ENCODE results near the gene USH2A. TPM values are rescaled to one million over a fixed set of nuclear protein-coding genes. Genes with fewer than 3 reads are reported as not detected.

Gene USH2A
- total RNA-seq, 2 experiments from 2014 or later, result not detected

DNA sequence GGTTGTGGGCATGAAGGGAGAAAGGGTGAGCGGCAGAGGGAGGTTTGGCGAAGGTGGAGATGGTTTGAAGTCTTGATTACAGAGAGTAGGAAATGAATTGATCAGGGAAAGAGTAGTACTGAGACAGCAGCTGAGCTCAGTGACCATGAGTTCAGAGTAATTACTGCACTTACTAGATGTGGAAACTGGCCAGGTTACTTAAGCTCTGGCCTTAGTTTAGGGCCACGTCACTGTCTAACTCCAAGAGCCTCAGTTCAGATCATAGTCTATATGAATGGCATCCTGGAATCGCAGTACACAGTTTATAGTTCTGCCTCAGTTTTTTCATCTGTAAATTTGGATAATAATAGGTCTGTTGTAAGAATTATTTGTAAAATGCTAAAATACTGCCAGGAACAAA is 778.1 kb downstream of the USH2A start:
- no peaks in the 10 kb centered on the region for H3K4me1 Mint-ChIP-seq (ENCODE audit: low read depth)
- TF ChIP-seq, protein P1, sequence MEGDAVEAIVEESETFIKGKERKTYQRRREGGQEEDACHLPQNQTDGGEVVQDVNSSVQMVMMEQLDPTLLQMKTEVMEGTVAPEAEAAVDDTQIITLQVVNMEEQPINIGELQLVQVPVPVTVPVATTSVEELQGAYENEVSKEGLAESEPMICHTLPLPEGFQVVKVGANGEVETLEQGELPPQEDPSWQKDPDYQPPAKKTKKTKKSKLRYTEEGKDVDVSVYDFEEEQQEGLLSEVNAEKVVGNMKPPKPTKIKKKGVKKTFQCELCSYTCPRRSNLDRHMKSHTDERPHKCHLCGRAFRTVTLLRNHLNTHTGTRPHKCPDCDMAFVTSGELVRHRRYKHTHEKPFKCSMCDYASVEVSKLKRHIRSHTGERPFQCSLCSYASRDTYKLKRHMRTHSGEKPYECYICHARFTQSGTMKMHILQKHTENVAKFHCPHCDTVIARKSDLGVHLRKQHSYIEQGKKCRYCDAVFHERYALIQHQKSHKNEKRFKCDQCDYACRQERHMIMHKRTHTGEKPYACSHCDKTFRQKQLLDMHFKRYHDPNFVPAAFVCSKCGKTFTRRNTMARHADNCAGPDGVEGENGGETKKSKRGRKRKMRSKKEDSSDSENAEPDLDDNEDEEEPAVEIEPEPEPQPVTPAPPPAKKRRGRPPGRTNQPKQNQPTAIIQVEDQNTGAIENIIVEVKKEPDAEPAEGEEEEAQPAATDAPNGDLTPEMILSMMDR (IDR thresholded peaks at IDR 0.05), result no peak

DNA sequence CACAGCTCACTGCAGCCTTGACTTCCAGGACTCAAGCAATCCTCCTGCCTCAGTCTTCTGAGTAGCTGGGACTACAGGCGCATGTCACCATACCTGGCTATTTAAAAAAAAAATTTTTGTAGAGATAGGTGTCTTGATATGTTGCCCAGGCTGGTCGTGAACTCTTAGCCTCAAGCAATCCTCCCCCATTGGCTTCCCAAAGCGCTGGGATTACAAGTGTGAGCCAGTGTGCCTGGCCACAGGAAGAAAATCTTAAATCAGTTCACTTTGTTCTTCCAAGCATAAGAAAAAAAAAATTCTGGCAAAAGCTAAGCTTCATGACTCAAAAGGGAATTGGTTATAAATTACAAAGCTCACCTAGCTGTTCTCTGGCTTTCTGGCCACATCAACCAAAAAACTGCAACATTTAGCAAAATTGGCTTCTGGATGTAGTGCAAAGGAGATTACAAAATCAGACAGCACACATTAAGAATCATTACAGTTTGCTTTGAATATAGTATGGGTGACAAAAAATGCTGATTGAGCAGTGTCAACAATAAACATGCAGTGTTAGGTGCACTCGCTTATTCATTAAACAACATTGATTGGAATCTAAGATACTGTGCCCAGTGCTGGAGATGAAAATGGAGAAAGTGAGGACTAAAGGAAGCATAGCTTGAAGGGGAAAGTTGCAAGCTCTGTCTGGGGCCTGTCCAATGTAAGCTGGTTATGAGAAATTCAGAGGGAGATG is 779.5 kb downstream of the USH2A start:
- H3K36me3 Mint-ChIP-seq (ENCODE audit: low read depth), result no peaks in the 10 kb centered on the region
- H3K9me3 Mint-ChIP-seq, result no peaks in the 10 kb centered on the region
- intact Hi-C loops (cut with micrococcal nuclease), result no loop called here
- no peaks in the 10 kb centered on the region for H3K4me1 Mint-ChIP-seq (ENCODE audit: low read depth)
- DNase-seq (no peak), ATAC-seq (no peak)
- ChIA-PET POLR2A (no interaction called here), CTCF (no interaction called here)
- H3K4me3 Mint-ChIP-seq, result no peak overlapping the region
- no peak overlapping the region for H3K27ac Mint-ChIP-seq
- TF ChIP-seq, protein P1 (IDR thresholded peaks at IDR 0.05), result no peak
- H3K27me3 Mint-ChIP-seq, result no peaks in the 10 kb centered on the region

More for the DNA sequence above, 778.1 kb downstream of the USH2A start:
- POLR2A ChIA-PET, result no interaction called here
- DNase-seq (no peak), ATAC-seq (no peak)
- Mint-ChIP-seq H3K27ac (no peak overlapping the region), H3K27me3 (no peaks in the 10 kb centered on the region), H3K9me3 (no peaks in the 10 kb centered on the region), H3K36me3 (ENCODE audit: low read depth) (no peaks in the 10 kb centered on the region), H3K4me3 (no peak overlapping the region)
- intact Hi-C loops (cut with micrococcal nuclease), result no loop called here
- CTCF ChIA-PET, result interaction anchor here (1.0 kb wide), 1 partner anchor 10 kb away, joined by 3 read pairs; no protein-coding TSS in a partner anchor

DNA sequence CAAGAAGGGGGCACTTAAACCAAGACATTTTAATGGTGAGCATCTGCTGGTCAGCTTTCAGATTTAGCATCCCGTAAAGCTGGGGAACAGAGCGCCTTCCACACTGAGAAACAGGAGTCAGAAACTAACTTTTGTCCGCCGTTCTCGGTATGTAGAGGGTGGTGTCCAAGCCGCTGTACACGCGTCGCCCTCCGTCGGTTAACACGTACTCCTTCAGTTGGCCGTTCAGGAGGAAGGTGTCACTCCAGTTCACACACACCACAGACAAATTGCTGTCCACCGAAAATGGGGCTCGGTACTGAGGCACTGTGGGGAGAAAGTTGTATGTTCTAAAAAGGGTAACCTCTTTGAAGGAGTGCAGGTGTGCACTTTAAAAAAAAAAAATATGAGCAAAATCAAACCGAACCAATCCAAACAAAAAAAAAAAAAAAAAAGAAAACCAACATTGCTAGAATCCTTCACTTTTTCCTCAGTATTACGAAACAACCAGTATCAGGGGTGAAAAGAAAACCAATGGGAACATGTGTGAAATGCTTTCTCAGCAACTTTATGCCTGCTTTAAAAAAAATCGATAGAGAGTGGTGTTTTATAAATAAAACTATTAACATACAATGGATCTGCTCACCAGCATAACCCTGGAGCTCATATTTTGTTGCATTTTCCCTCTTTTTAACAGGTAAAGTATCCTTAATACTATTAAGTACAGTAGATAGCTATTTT is 782.7 kb downstream of the USH2A start:
- Mint-ChIP-seq H3K36me3 (ENCODE audit: low read depth) (no peaks in the 10 kb centered on the region), H3K4me3 (no peak overlapping the region), H3K27ac (no peak overlapping the region), H3K9me3 (no peaks in the 10 kb centered on the region), H3K4me1 (ENCODE audit: low read depth) (no peaks in the 10 kb centered on the region), H3K27me3 (no peaks in the 10 kb centered on the region)
- POLR2A ChIA-PET, result no interaction called here
- DNase-seq (no peak), ATAC-seq (no peak)
- CTCF ChIA-PET, result no interaction called here
- intact Hi-C loops (cut with micrococcal nuclease), result no loop called here
- TF ChIP-seq, protein P1 (IDR thresholded peaks at IDR 0.05), result no peak

DNA sequence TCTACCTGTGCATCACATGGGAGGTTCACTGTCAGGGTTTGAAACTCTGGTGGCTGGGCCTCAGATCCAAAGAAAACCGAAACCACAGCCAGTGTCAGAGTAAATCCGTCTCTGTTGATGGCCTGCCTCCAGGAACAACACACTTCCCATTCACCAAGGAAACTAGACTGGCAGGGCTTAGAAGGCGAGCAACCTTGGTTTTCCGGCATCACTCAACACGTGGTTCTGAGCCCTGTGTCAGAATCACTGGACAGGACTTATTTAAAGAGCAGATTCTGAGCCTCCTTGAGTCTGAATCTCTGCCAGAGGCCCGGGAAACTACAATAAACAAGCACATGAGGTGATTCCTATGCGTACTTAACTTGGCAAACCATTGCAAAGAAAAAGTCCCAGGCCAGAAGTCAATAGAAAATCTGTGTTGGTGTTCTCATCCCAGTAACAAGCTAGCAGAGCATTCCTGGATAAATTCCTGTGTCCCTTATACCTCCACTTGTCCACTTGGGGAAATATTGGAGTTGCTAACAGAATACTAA is 786.1 kb downstream of the USH2A start:
- DNase-seq, result no peak
- H3K36me3 Mint-ChIP-seq (ENCODE audit: low read depth), result no peaks in the 10 kb centered on the region
- TF ChIP-seq, protein P1 (IDR thresholded peaks at IDR 0.05), result no peak
- ChIA-PET CTCF (no interaction called here), POLR2A (no interaction called here)
- H3K27me3 Mint-ChIP-seq, result no peaks in the 10 kb centered on the region
- intact Hi-C loops (cut with micrococcal nuclease), result no loop called here
- H3K4me1 Mint-ChIP-seq (ENCODE audit: low read depth), result no peaks in the 10 kb centered on the region
- ATAC-seq, result no peak
- no peak overlapping the region for H3K27ac Mint-ChIP-seq
- H3K9me3 Mint-ChIP-seq, result no peaks in the 10 kb centered on the region
- H3K4me3 Mint-ChIP-seq, result no peak overlapping the region
